ENCODE measurements around the gene MCCC2. TPM values are rescaled to one million over a fixed set of nuclear protein-coding genes. Genes with fewer than 3 reads are reported as not detected.

The MCCC2 gene
- total and polyA plus RNA-seq, 2 of the 13 experiments (the other 11 are each of a cell fraction or from before 2014, with no cell fraction given): 44.8 to 83.6 TPM

DNA sequence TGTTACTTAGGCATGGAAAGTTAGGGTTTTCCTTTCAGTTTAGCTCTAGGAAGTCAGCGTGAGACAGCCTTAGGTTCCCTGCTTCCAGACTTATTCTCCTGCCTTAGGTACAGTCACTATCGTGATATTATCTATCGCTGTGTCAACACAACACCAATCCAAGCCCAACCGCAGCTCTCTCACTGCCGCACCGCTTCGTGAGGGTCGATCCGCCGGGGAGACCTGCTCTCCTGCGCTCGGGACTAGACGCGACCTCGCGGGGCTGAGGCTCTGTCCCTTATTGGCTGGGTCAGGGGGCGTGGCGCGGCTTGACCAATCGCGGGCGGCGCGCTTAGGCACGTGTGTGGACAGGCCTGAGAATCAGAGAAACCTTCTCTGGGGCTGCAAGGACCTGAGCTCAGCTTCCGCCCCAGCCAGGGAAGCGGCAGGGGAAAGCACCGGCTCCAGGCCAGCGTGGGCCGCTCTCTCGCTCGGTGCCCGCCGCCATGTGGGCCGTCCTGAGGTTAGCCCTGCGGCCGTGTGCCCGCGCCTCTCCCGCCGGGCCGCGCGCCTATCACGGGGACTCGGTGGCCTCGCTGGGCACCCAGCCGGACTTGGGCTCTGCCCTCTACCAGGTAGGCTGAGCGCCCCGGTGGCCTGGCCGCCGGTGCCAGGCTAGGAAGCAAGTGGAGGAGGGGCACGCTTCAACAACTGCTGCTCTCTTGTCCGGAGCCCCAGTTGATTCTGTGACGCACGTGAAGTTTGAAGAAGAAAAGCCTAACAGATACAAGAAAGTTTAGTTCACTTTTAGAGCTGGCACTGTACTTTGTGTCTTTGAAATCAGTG is at the start of gene MCCC2 (continued):
- TF ChIP-seq ZNF597 (CRISPR knock-in tag; IDR thresholded peaks at IDR 0.05) (no peak), MTA1 (CRISPR knock-in tag; IDR thresholded peaks at IDR 0.05; ENCODE audit: borderline replicate concordance) (0 out of 2 replicates have a peak, but pooled peaks have one; percentile 25), PAWR (CRISPR knock-in tag; IDR thresholded peaks at IDR 0.05; ENCODE audit: borderline replicate concordance) (peak; percentile 88; the same call in 1 of the 2 replicates), HNF4G (IDR thresholded peaks at IDR 0.05; ENCODE audit: borderline replicate concordance, low read depth, low read length) (no peak), HNF4G (CRISPR knock-in tag; IDR thresholded peaks at IDR 0.05; ENCODE audit: borderline replicate concordance, low read depth) (no peak), BRD4 (CRISPR knock-in tag; IDR thresholded peaks at IDR 0.05) (peak; percentile 85), ZNF768 (CRISPR knock-in tag; IDR thresholded peaks at IDR 0.05) (peak; percentile 95), ZNF451 (CRISPR knock-in tag; IDR thresholded peaks at IDR 0.05) (no peak; the same call in 1 of the 2 replicates), THAP8 (CRISPR knock-in tag; IDR thresholded peaks at IDR 0.05; ENCODE audit: borderline replicate concordance) (no peak; the same call in 1 of the 2 replicates), ZNF33B (CRISPR knock-in tag; IDR thresholded peaks at IDR 0.05) (no peak), MED8 (CRISPR knock-in tag; IDR thresholded peaks at IDR 0.05; ENCODE audit: insufficient replicate concordance) (peak; percentile 20), ZNF563 (CRISPR knock-in tag; IDR thresholded peaks at IDR 0.05) (peak; percentile 76), ARNTL (CRISPR knock-in tag; IDR thresholded peaks at IDR 0.05) (peak; percentile 89), EEA1 (CRISPR knock-in tag; IDR thresholded peaks at IDR 0.05; ENCODE audit: borderline replicate concordance) (0 out of 2 replicates have a peak, but pooled peaks have one; percentile 68), JDP2 (CRISPR knock-in tag; IDR thresholded peaks at IDR 0.05; ENCODE audit: borderline replicate concordance) (no peak), MAFG (CRISPR knock-in tag; IDR thresholded peaks at IDR 0.05) (no peak), EED (CRISPR knock-in tag; IDR thresholded peaks at IDR 0.05) (peak; percentile 36; the same call in 1 of the 2 replicates)
- TF ChIP-seq, protein P1, sequence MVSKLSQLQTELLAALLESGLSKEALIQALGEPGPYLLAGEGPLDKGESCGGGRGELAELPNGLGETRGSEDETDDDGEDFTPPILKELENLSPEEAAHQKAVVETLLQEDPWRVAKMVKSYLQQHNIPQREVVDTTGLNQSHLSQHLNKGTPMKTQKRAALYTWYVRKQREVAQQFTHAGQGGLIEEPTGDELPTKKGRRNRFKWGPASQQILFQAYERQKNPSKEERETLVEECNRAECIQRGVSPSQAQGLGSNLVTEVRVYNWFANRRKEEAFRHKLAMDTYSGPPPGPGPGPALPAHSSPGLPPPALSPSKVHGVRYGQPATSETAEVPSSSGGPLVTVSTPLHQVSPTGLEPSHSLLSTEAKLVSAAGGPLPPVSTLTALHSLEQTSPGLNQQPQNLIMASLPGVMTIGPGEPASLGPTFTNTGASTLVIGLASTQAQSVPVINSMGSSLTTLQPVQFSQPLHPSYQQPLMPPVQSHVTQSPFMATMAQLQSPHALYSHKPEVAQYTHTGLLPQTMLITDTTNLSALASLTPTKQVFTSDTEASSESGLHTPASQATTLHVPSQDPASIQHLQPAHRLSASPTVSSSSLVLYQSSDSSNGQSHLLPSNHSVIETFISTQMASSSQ (IDR thresholded peaks at IDR 0.05; ENCODE audit: low read depth): no peak
- TF ChIP-seq, protein P1 (CRISPR knock-in tag; IDR thresholded peaks at IDR 0.05; ENCODE audit: borderline replicate concordance): peak; percentile 68; the same call in 1 of the 2 replicates
- TF ChIP-seq, protein P2, sequence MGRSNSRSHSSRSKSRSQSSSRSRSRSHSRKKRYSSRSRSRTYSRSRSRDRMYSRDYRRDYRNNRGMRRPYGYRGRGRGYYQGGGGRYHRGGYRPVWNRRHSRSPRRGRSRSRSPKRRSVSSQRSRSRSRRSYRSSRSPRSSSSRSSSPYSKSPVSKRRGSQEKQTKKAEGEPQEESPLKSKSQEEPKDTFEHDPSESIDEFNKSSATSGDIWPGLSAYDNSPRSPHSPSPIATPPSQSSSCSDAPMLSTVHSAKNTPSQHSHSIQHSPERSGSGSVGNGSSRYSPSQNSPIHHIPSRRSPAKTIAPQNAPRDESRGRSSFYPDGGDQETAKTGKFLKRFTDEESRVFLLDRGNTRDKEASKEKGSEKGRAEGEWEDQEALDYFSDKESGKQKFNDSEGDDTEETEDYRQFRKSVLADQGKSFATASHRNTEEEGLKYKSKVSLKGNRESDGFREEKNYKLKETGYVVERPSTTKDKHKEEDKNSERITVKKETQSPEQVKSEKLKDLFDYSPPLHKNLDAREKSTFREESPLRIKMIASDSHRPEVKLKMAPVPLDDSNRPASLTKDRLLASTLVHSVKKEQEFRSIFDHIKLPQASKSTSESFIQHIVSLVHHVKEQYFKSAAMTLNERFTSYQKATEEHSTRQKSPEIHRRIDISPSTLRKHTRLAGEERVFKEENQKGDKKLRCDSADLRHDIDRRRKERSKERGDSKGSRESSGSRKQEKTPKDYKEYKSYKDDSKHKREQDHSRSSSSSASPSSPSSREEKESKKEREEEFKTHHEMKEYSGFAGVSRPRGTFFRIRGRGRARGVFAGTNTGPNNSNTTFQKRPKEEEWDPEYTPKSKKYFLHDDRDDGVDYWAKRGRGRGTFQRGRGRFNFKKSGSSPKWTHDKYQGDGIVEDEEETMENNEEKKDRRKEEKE (IDR thresholded peaks at IDR 0.05): no peak

Measured in HepG2 (cell line).